ENCODE measurements around the gene RUFY4. TPM values are rescaled to one million over a fixed set of nuclear protein-coding genes. Genes with fewer than 3 reads are reported as not detected.

The RUFY4 gene
- total and polyA plus RNA-seq, 2 of the 13 experiments (the other 11 are each of a cell fraction or from before 2014, with no cell fraction given), result not detected

GRCh38 chr2:218024336-218024735 is 44.7 kb upstream of the RUFY4 start:
- TF ChIP-seq BHLHE40 (IDR thresholded peaks at IDR 0.05; ENCODE audit: low read length) (no peak), ZNF773 (CRISPR knock-in tag; IDR thresholded peaks at IDR 0.05; ENCODE audit: borderline replicate concordance) (no peak), ZNF841 (CRISPR knock-in tag; IDR thresholded peaks at IDR 0.05; ENCODE audit: borderline replicate concordance) (no peak), MXD1 (CRISPR knock-in tag; IDR thresholded peaks at IDR 0.05) (no peak), JUNB (CRISPR knock-in tag; IDR thresholded peaks at IDR 0.05; ENCODE audit: borderline replicate concordance) (no peak), ZNF160 (CRISPR knock-in tag; IDR thresholded peaks at IDR 0.05) (no peak), ZNF550 (CRISPR knock-in tag; IDR thresholded peaks at IDR 0.05; ENCODE audit: borderline replicate concordance) (no peak), ATF7 (IDR thresholded peaks at IDR 0.05) (no peak), ATF7 (CRISPR knock-in tag; IDR thresholded peaks at IDR 0.05) (no peak), POLR2AphosphoS5 (IDR thresholded peaks at IDR 0.05; ENCODE audit: low read depth, low read length) (no peak), SMAD3 (CRISPR knock-in tag; IDR thresholded peaks at IDR 0.05) (no peak), ZNF598 (CRISPR knock-in tag; IDR thresholded peaks at IDR 0.05; ENCODE audit: borderline replicate concordance) (no peak), DNMT3B (CRISPR knock-in tag; conservative IDR thresholded peaks at IDR 0.05) (no peak), ZNF513 (CRISPR knock-in tag; conservative IDR thresholded peaks at IDR 0.05) (no peak), ZNF121 (CRISPR knock-in tag; IDR thresholded peaks at IDR 0.05) (no peak), ZBTB7A (CRISPR knock-in tag; IDR thresholded peaks at IDR 0.05) (no peak), ZNF746 (CRISPR knock-in tag; IDR thresholded peaks at IDR 0.05) (no peak)
- TF ChIP-seq, protein P1, sequence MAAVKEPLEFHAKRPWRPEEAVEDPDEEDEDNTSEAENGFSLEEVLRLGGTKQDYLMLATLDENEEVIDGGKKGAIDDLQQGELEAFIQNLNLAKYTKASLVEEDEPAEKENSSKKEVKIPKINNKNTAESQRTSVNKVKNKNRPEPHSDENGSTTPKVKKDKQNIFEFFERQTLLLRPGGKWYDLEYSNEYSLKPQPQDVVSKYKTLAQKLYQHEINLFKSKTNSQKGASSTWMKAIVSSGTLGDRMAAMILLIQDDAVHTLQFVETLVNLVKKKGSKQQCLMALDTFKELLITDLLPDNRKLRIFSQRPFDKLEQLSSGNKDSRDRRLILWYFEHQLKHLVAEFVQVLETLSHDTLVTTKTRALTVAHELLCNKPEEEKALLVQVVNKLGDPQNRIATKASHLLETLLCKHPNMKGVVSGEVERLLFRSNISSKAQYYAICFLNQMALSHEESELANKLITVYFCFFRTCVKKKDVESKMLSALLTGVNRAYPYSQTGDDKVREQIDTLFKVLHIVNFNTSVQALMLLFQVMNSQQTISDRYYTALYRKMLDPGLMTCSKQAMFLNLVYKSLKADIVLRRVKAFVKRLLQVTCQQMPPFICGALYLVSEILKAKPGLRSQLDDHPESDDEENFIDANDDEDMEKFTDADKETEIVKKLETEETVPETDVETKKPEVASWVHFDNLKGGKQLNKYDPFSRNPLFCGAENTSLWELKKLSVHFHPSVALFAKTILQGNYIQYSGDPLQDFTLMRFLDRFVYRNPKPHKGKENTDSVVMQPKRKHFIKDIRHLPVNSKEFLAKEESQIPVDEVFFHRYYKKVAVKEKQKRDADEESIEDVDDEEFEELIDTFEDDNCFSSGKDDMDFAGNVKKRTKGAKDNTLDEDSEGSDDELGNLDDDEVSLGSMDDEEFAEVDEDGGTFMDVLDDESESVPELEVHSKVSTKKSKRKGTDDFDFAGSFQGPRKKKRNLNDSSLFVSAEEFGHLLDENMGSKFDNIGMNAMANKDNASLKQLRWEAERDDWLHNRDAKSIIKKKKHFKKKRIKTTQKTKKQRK (IDR thresholded peaks at IDR 0.05; ENCODE audit: low read length), result no peak
- Histone ChIP-seq H3K4me3 (replicated peaks in 1 of 3; ENCODE audit: insufficient read depth in 1 of 3, low read depth in 2 of 3, low read length in 3 of 3) (no peak overlapping the region), H3K36me3 (replicated peaks in 1 of 2; ENCODE audit: control insufficient read depth in 1 of 2, insufficient read depth in 2 of 2, low read length in 2 of 2) (no peaks in the 10 kb centered on the region), H3K79me2 (ENCODE audit: insufficient read depth, low read length) (no peaks in the 10 kb centered on the region), H3K4me1 (ENCODE audit: insufficient read depth, low read length) (no peaks in the 10 kb centered on the region), H3K27me3 (ENCODE audit: control insufficient read depth in 1 of 2, insufficient read depth in 2 of 2, low read length in 2 of 2) (peaks cover 5 to 62% of the 10 kb centered on the region in 2 experiments; a peak in 4 of 5 replicates), H4K20me1 (ENCODE audit: insufficient read depth, low read length) (no peaks in the 10 kb centered on the region), H3K4me2 (ENCODE audit: low read depth, low read length) (no peak overlapping the region), H3K9ac (ENCODE audit: insufficient read depth, low read depth, low read length) (no peak overlapping the region), H3K9me3 (ENCODE audit: low read length) (no peaks in the 10 kb centered on the region), H2AFZ (ENCODE audit: low read length) (no peak overlapping the region), H3K27ac (ENCODE audit: extremely low read length, insufficient read depth, low read length) (no peak overlapping the region)
- ChIA-PET POLR2A (no interaction called here), CTCF (ENCODE audit: low intra/inter-chr PET ratio, low total read pairs) (no interaction called here)
- WGBS (ENCODE audit: low lambda C conversion rate), result 0% methylated on average over 2 of the region's 2 CpGs
- DNase-seq (ENCODE audit: low spot score) (no peak), FAIRE-seq (no peak), ATAC-seq (no peak)
- intact Hi-C loops (cut with micrococcal nuclease; ENCODE audit: unreplicated experiment), result no loop called here
- no TSS peak for BruUV-seq (replicated peaks)
- in situ Hi-C loops (cut with HindIII; ENCODE audit: extremely low pct_ligation_motif_present, low pct_unique_long_range_greater_than_20kb), result no loop called here
